ACHN (cell line): ENCODE results near the gene MTOR.
A peak's percentile ranks its signal among the peaks of the same experiment; 100 is the strongest.
"Not testable (repeated sequence)": the region's sequence is repeated elsewhere in the genome, so short reads cannot be mapped to it uniquely, and the experiment has no call there.

Source experiments
- DNase-seq: peaks from one replicate; pipeline ENCODE4 v3.0.0-alpha.2; 2015
- in situ Hi-C: cut with HindIII; loops from 2 replicates; pipeline ENCODE4 v1.10.0; 2017; ENCODE audit warnings: low sequenced_read_pairs, low pct_ligation_motif_present, low pct_unique_long_range_greater_than_20kb

MTOR gene

GRCh38 chr1:11262171-11263049 is at the start of gene MTOR:
Gene MTOR, minus strand, starts transcription at chr1:11262551. Its CDS starts 3,142 bp downstream, at chr1:11259409.
- peak; percentile 99 for DNase-seq
- in situ Hi-C loops: no loop called here

GRCh38 chr1:11309385-11309784 is 47.0 kb upstream of the MTOR start:
- DNase-seq: no peak
- in situ Hi-C loops: no loop called here

- in situ Hi-C loops: no loop called here
- no peak for DNase-seq
These were observed 46.4 kb upstream of the MTOR start for GRCh38 chr1:11308699-11309224.

GRCh38 chr1:11307852-11308251 is 45.5 kb upstream of the MTOR start:
- no peak for DNase-seq
- in situ Hi-C loops: no loop called here

- DNase-seq, in situ Hi-C loops: not testable (repeated sequence)
These were observed 43.2 kb upstream of the MTOR start for GRCh38 chr1:11305516-11305915.

GRCh38 chr1:11302366-11302765 is 40.0 kb upstream of the MTOR start:
- DNase-seq: no peak
- in situ Hi-C loops: no loop called here

GRCh38 chr1:11301601-11302000 is 39.2 kb upstream of the MTOR start:
- DNase-seq: no peak
- in situ Hi-C loops: no loop called here

- DNase-seq: no peak
These were observed 36.8 kb upstream of the MTOR start for GRCh38 chr1:11299225-11299574.

GRCh38 chr1:11298390-11299224 is 36.3 kb upstream of the MTOR start:
- DNase-seq: no peak
- in situ Hi-C loops: no loop called here

More at GRCh38 chr1:11299225-11299574, 36.8 kb upstream of the MTOR start:
- in situ Hi-C loops: no loop called here

GRCh38 chr1:11297774-11298173 is 35.4 kb upstream of the MTOR start:
- DNase-seq, in situ Hi-C loops: not testable (repeated sequence)

- in situ Hi-C loops: no loop called here
- DNase-seq: no peak
These were observed 33.6 kb upstream of the MTOR start for GRCh38 chr1:11295905-11296304.

GRCh38 chr1:11294951-11295350 is 32.6 kb upstream of the MTOR start:
- in situ Hi-C loops: no loop called here
- DNase-seq: no peak

GRCh38 chr1:11293856-11294255 is 31.5 kb upstream of the MTOR start:
- no peak for DNase-seq
- in situ Hi-C loops: no loop called here

GRCh38 chr1:11291049-11291448 is 28.7 kb upstream of the MTOR start:
- no peak for DNase-seq
- in situ Hi-C loops: no loop called here

- no peak for DNase-seq
- in situ Hi-C loops: no loop called here
These were observed 26.7 kb upstream of the MTOR start for GRCh38 chr1:11289064-11289463.

- DNase-seq: no peak
- in situ Hi-C loops: no loop called here
These were observed 24.5 kb upstream of the MTOR start for GRCh38 chr1:11286735-11287410.

- in situ Hi-C loops: no loop called here
- DNase-seq: peak; percentile 33
These were observed 23.8 kb upstream of the MTOR start for GRCh38 chr1:11285883-11286734.

- DNase-seq: no peak
- in situ Hi-C loops: no loop called here
These were observed 22.4 kb upstream of the MTOR start for GRCh38 chr1:11284784-11285183.
